ENCODE results near the gene LORICRIN. TPM values are rescaled to one million over a fixed set of nuclear protein-coding genes. Genes with fewer than 3 reads are reported as not detected.
"Not testable (repeated sequence)": the region's sequence is repeated elsewhere in the genome, so short reads cannot be mapped to it uniquely, and the experiment has no call there.

LORICRIN gene
- total RNA-seq, 4 donors from 2014 or later, result not detected

- Histone ChIP-seq H3K9me3 (no peaks in the 10 kb centered on the region), H3K27me3 (peaks cover 0 to 26% (median 0%) of the 10 kb centered on the region in 4 donors), H3K4me3 (no peak overlapping the region), H3K36me3 (no peaks in the 10 kb centered on the region), H3K4me1 (no peaks in the 10 kb centered on the region), H3K27ac (replicated peaks in 1 of 4) (no peak overlapping the region)
- intact Hi-C loops (cut with DNase I), result no loop called here
- WGBS, result 88% methylated on average over 1 of the region's 1 CpG
- TF ChIP-seq CTCF (IDR thresholded peaks at IDR 0.05) (no peak), POLR2A (IDR thresholded peaks at IDR 0.05; ENCODE audit: low read depth) (no peak), POLR2AphosphoS5 (IDR thresholded peaks at IDR 0.05) (no peak), EP300 (IDR thresholded peaks at IDR 0.05) (no peak)
- no peak for DNase-seq (ENCODE audit: extremely low spot score)
Measured at GRCh38 chr1:153228491-153228890, 31.0 kb upstream of the LORICRIN start.

GRCh38 chr1:153229076-153229829 is 30.2 kb upstream of the LORICRIN start:
- intact Hi-C loops (cut with DNase I); H3K4me1 ChIP-seq; H3K4me3 ChIP-seq; DNase-seq (ENCODE audit: extremely low spot score); H3K36me3 ChIP-seq; H3K27ac ChIP-seq (replicated peaks in 1 of 4); H3K9me3 ChIP-seq: not testable (repeated sequence)
- 50% methylated on average over 11 of the region's 12 CpGs for WGBS
- H3K27me3 ChIP-seq, result peaks cover 0 to 26% (median 0%) of the 10 kb centered on the region in 4 donors
- peak in 1 of 3 experiments; percentile 37 for TF ChIP-seq CTCF (IDR thresholded peaks at IDR 0.05)

DNA sequence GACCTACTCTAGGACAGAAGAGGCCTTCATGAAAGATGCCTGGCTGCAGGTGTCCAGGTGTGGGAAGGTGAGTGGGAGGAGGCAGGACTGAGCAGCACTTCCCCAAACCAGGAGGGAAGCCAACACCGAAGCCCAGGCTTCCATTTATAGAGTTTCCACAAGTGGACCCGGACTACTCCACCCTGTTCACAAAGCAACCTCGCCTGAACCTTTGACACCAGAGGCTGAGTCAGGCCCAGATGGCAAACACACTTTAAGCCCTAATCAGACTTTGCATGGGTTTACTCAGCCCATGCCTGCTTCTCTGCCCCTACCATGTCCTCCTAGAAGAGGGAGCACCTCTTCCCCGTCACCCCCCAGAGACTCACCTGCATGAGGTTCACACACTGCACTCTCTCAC is 28.1 kb upstream of the LORICRIN start:
- H3K9me3 ChIP-seq, result no peaks in the 10 kb centered on the region
- H3K4me1 ChIP-seq, result no peaks in the 10 kb centered on the region
- no peak for TF ChIP-seq CTCF (IDR thresholded peaks at IDR 0.05)
- TF ChIP-seq EP300 (IDR thresholded peaks at IDR 0.05), result no peak
- no peak for TF ChIP-seq POLR2AphosphoS5 (IDR thresholded peaks at IDR 0.05)
- TF ChIP-seq POLR2A (IDR thresholded peaks at IDR 0.05; ENCODE audit: low read depth), result no peak
- no peaks in the 10 kb centered on the region for H3K36me3 ChIP-seq
- H3K27me3 ChIP-seq, result peaks cover 0 to 17% (median 0%) of the 10 kb centered on the region in 4 donors
- intact Hi-C loops (cut with DNase I), result no loop called here
- H3K4me3 ChIP-seq, result no peak overlapping the region
- H3K27ac ChIP-seq (replicated peaks in 1 of 4), result no peak overlapping the region
- DNase-seq (ENCODE audit: extremely low spot score), result no peak
- 73% methylated on average over 3 of the region's 4 CpGs for WGBS

DNA sequence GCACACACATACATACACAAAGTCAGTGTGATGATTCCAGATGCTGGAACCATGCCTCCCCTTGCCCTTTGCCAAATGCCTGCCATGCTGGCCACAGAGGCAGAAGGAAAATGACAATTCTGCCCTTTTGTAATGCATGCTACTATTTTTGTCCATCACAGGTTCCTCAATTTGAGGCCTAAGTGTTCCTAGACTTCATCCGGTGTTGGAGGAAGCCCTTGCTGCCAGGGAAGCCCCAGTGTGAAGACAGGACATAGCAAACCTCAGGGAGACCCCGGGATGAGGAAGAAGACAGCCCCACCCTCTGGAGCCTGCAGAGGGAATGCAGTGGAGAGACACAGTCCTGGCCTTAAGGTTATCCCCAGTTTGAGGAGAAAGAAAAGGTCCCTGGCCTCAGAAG is 27.7 kb upstream of the LORICRIN start:
- H3K4me1 ChIP-seq, result no peaks in the 10 kb centered on the region
- H3K27me3 ChIP-seq, result peaks cover 0 to 17% (median 0%) of the 10 kb centered on the region in 4 donors
- DNase-seq (ENCODE audit: extremely low spot score), result no peak
- H3K9me3 ChIP-seq, result no peaks in the 10 kb centered on the region
- TF ChIP-seq EP300 (IDR thresholded peaks at IDR 0.05) (no peak), POLR2A (IDR thresholded peaks at IDR 0.05; ENCODE audit: low read depth) (no peak), POLR2AphosphoS5 (IDR thresholded peaks at IDR 0.05) (no peak)
- no peak overlapping the region for H3K4me3 ChIP-seq
- H3K36me3 ChIP-seq, result no peaks in the 10 kb centered on the region
- intact Hi-C loops (cut with DNase I), result no loop called here
- no peak overlapping the region for H3K27ac ChIP-seq (replicated peaks in 1 of 4)
- 60% methylated on average over 2 of the region's 2 CpGs for WGBS

GRCh38 chr1:153232553-153232952 is 26.9 kb upstream of the LORICRIN start:
- Histone ChIP-seq H3K4me1 (no peaks in the 10 kb centered on the region), H3K9me3 (no peaks in the 10 kb centered on the region), H3K4me3 (no peak overlapping the region), H3K27ac (replicated peaks in 1 of 4) (no peak overlapping the region), H3K27me3 (peaks cover 0 to 16% (median 0%) of the 10 kb centered on the region in 4 donors), H3K36me3 (no peaks in the 10 kb centered on the region)
- intact Hi-C loops (cut with DNase I), result no loop called here
- no peak for TF ChIP-seq POLR2AphosphoS5 (IDR thresholded peaks at IDR 0.05)
- no peak for TF ChIP-seq EP300 (IDR thresholded peaks at IDR 0.05)
- no peak for TF ChIP-seq POLR2A (IDR thresholded peaks at IDR 0.05; ENCODE audit: low read depth)
- TF ChIP-seq CTCF (IDR thresholded peaks at IDR 0.05), result no peak
- no peak for DNase-seq (ENCODE audit: extremely low spot score)
- WGBS, result 69% methylated on average over 3 of the region's 3 CpGs
